GM12891 (cell line): ENCODE results near the gene TYW1B.
"Not testable (repeated sequence)": the region's sequence is repeated elsewhere in the genome, so short reads cannot be mapped to it uniquely, and the experiment has no call there.

Experiments used
- POLR2A ChIP-seq: IDR thresholded peaks from 2 replicates; pipeline ENCODE4 v1.6.1; 2011; ENCODE audit warnings: low read depth, low read length, control low read depth
- POLR2AphosphoS5 ChIP-seq: IDR thresholded peaks from 2 replicates; pipeline ENCODE4 v1.6.1; 2011; ENCODE audit warnings: low read depth, low read length, control low read depth
- POU2F2 ChIP-seq: IDR thresholded peaks from 2 replicates; pipeline ENCODE4 v1.6.1; 2011; ENCODE audit warnings: low read depth, mild to moderate bottlenecking, control low read depth, low read length, moderate library complexity

GRCh38 chr7:72744244-72744926, 83.6 kb downstream of the TYW1B start:
- not testable (repeated sequence) for TF ChIP-seq POLR2A, POLR2AphosphoS5, POU2F2
